HG03175 (cell line): Measurements from ENCODE around the gene BIN1.
A peak's percentile ranks its signal among the peaks of the same experiment; 100 is the strongest.
"Not testable (repeated sequence)": the region's sequence is repeated elsewhere in the genome, so short reads cannot be mapped to it uniquely, and the experiment has no call there.

Source experiments
- ATAC-seq: cut with Tn5 transposase; IDR thresholded peaks from one replicate; pipeline ENCODE4 v1.9.1; 2021; ENCODE audit warnings: mild to moderate bottlenecking, moderate library complexity; ENCODE audit not compliant: unreplicated experiment

Gene BIN1

GRCh38 chr2:127134235-127134634 is 27.3 kb upstream of the BIN1 start:
- ATAC-seq: no peak

GRCh38 chr2:127133793-127134192 is 26.8 kb upstream of the BIN1 start:
- no peak for ATAC-seq

- no peak for ATAC-seq
Observed at GRCh38 chr2:127130421-127130820, 23.5 kb upstream of the BIN1 start.

DNA sequence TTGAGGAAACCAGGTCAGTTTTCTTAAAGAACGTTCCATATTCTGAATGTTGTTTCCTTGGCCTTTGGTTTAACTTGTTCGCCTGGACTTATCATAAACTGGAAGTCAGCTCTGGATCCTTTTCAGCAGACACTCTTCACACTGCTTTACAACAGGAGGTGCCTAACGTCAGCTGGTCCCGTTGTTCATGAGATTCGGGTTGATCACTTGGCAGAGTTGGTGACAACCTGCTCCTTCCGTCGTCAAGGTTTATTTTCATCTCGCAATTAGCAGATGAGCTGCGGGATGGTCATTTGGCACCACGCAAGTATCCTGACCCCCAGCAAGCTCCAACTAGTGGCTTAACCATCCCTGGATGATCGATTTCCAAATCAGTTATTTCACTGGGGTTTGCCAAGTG is 23.0 kb upstream of the BIN1 start:
- no peak for ATAC-seq

GRCh38 chr2:127128445-127128904 is 21.5 kb upstream of the BIN1 start:
- peak; percentile 98 for ATAC-seq

- ATAC-seq: no peak
Observed at GRCh38 chr2:127125821-127126220, 18.9 kb upstream of the BIN1 start.

- ATAC-seq: no peak
Observed at GRCh38 chr2:127124426-127124825, 17.5 kb upstream of the BIN1 start.

GRCh38 chr2:127122361-127123027 is 15.5 kb upstream of the BIN1 start:
- no peak for ATAC-seq

- no peak for ATAC-seq
Observed at GRCh38 chr2:127121776-127122176, 14.8 kb upstream of the BIN1 start.

- no peak for ATAC-seq
Observed at GRCh38 chr2:127121353-127121752, 14.4 kb upstream of the BIN1 start.

GRCh38 chr2:127120408-127120807 is 13.5 kb upstream of the BIN1 start:
- ATAC-seq: not testable (repeated sequence)

- ATAC-seq: no peak
Observed at GRCh38 chr2:127118467-127118866, 11.5 kb upstream of the BIN1 start.

DNA sequence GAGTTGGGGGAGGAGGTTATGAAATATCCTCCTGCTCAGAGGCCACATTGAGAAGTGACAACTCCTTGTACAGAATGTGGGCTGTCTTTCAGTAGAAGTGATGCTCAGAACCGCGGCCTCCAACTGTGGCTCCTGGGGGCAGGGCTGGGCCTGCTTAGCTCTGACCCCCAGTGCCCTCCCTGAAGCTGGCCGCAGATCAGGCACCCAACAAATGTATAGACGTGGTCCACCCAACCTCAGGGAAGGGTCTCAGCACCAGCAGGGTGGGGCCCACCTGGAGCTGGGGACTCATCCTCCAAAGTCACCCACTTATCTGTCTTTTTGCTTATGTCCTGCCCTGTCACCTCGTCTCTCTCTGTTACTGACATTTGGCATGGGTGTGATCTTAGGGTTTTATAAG is 11.1 kb upstream of the BIN1 start:
- ATAC-seq: no peak

- ATAC-seq: no peak
Observed at GRCh38 chr2:127117603-127118002, 10.6 kb upstream of the BIN1 start.

GRCh38 chr2:127115471-127116199 is 8.7 kb upstream of the BIN1 start:
- ATAC-seq: no peak

DNA sequence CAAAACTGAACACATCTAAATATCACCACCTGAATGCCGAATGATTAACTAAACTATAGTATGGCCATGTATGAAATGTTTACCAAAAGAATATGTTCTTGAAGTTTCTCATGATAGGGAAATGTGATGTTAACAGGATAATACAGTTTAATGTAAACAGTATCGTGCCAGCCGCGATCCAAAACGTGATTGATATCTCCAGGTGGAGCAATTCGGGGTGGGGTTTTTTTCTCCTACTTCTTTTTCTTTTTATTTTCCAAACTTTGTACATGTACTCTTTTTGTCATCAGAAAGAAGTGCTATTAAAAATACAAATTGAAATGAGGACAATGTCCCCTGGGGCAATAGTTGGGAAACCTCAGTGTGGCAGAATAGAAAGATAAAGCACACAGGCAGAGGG is 4.0 kb upstream of the BIN1 start:
- ATAC-seq: no peak

DNA sequence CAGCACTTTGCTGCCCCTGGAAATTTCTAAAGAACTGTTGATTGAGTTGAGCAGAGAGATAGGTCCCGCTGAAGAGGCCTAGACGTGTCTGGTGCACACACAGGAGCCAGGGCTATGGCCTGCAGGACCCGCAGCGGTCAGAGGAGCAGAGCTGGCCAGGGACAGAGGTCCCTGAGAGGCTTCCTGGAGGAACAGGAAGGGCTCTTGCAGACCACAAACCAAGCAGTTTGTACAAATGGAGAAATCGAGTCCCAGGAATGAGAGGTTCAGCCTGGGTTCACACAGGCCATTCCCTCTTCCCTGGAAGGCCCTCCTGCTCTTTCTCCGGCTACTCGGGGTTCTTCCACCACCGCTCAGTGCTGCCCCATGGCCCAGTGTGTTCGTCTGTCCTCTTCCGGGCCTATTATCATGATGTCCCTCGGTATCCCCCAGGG is 1.2 kb upstream of the BIN1 start:
- no peak for ATAC-seq

DNA sequence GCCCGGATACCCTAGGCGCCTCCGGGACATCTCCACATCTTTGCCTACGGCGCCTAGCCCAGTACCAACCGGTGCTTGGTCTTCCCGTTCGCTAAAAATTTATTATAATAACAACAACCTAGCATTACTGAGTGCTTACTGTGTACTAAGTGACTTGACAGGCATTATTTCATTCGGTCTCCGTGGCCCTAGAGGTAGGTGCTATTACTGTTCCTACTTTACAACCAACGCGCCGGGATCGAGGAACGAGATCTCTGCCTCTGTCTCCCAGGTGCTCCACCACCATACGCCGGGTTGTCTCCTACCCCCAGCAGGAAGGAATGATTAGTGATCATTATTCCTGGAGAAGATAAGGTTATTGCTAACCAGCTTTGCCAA is 657 bp upstream of the BIN1 start:
- peak; percentile 27 for ATAC-seq

- peak; percentile 24 for ATAC-seq
Observed at GRCh38 chr2:127106457-127106990, 430 bp downstream of the BIN1 start.

- no peak for ATAC-seq
Observed at GRCh38 chr2:127105656-127106456, 1.1 kb downstream of the BIN1 start.

GRCh38 chr2:127104881-127105655 is 1.9 kb downstream of the BIN1 start:
- ATAC-seq: no peak
